Measurements from ENCODE around the gene KRTAP4-7. TPM values are rescaled to one million over a fixed set of nuclear protein-coding genes. Genes with fewer than 3 reads are reported as not detected.
A peak's percentile ranks its signal among the peaks of the same experiment; 100 is the strongest.
"Not testable (repeated sequence)": the region's sequence is repeated elsewhere in the genome, so short reads cannot be mapped to it uniquely, and the experiment has no call there.

KRTAP4-7 gene
- total RNA-seq, 6 experiments from 2014 or later = not detected

DNA sequence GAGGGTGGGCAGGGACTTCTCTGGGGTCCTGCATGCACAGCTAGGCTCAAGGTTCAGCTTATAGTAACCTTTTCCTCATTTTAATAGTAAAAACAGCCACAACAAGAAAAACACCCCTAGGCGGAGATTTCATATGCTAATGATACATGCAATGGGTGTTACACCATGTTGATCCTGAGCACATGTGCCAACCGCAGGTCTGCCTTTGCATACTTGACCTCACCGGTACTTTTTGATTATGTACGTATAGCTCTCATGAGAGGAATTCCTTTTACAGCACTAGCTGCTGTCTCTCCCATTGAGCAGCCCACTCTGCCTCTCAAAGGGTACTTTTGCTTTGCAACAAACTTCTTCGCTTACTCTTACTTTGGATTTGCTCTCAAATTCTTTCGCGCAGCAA lies 12.1 kb downstream of the KRTAP4-7 start:
- Mint-ChIP-seq H3K27me3 (ENCODE audit: insufficient read depth) (no peaks in the 10 kb centered on the region), H3K9me3 (peaks cover 8% of the 10 kb centered on the region), H3K4me3 (no peak overlapping the region), H3K36me3 (ENCODE audit: low read depth) (peaks cover 7% of the 10 kb centered on the region; the same call in 1 of the 2 replicates), H3K27ac (no peak overlapping the region), H3K4me1 (ENCODE audit: low read depth) (peaks cover 61% of the 10 kb centered on the region)
- DNase-seq = no peak
- TF ChIP-seq, protein P1, sequence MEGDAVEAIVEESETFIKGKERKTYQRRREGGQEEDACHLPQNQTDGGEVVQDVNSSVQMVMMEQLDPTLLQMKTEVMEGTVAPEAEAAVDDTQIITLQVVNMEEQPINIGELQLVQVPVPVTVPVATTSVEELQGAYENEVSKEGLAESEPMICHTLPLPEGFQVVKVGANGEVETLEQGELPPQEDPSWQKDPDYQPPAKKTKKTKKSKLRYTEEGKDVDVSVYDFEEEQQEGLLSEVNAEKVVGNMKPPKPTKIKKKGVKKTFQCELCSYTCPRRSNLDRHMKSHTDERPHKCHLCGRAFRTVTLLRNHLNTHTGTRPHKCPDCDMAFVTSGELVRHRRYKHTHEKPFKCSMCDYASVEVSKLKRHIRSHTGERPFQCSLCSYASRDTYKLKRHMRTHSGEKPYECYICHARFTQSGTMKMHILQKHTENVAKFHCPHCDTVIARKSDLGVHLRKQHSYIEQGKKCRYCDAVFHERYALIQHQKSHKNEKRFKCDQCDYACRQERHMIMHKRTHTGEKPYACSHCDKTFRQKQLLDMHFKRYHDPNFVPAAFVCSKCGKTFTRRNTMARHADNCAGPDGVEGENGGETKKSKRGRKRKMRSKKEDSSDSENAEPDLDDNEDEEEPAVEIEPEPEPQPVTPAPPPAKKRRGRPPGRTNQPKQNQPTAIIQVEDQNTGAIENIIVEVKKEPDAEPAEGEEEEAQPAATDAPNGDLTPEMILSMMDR (IDR thresholded peaks at IDR 0.05) = no peak

DNA sequence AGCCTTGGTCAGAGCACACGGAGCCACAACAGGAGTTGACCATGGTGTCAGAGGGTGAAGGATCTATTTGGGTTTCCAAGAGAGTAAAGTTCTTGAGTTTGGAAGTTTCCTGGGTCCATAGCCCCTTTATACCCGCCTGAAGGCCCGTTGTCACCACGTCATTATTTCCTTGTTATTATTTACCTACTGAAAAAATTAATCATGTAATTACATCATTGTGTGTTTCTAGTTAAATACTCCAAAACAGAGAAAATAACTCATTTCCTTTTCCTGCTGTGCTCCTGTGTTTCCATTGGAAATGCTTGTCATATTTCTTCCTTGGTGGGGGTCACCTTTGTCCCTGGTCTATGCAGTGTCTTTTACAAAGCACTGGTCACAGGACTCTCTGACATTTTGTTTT lies 14.1 kb downstream of the KRTAP4-7 start, which contains the start of gene KRTAP4-8:
Gene KRTAP4-8 (minus strand): TSS at position 101 of the 400 bp plus-strand sequence. CDS start 58 bp downstream, at position 43.
- Mint-ChIP-seq H3K4me1 (ENCODE audit: low read depth) (peaks cover 77% of the 10 kb centered on the region), H3K36me3 (ENCODE audit: low read depth) (peaks cover 3% of the 10 kb centered on the region; the same call in 1 of the 2 replicates), H3K27ac (peak within 1 kb of the TSS; percentile 87), H3K27me3 (ENCODE audit: insufficient read depth) (no peaks in the 10 kb centered on the region), H3K9me3 (peaks cover 3% of the 10 kb centered on the region), H3K4me3 (peak within 1 kb of the TSS; percentile 16)
- no peak for DNase-seq
- TF ChIP-seq, protein P1 (IDR thresholded peaks at IDR 0.05) = no peak

DNA sequence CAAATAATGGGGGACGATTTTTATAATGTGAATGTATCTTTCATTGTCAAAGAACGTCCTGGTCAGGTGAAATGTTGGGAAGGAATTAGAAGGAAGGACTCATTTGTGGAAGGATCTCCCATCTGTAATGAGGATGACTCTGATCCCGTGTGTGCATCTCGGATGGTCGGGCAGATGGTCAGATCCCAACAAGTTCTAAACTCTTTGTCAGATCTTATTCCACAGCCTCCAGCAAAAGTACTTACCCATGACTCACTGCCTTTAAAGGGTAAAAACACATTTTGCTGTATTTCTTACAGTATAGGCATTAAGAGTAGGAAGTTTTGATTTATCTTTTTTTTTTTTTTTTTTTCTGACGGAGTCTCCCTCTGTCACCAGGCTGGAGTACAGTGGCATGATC lies 14.5 kb downstream of the KRTAP4-7 start:
- Mint-ChIP-seq H3K27ac (peak overlapping the region; percentile 87), H3K4me1 (ENCODE audit: low read depth) (peaks cover 81% of the 10 kb centered on the region), H3K27me3 (ENCODE audit: insufficient read depth) (no peaks in the 10 kb centered on the region), H3K36me3 (ENCODE audit: low read depth) (no peaks in the 10 kb centered on the region), H3K4me3 (peak overlapping the region; percentile 16), H3K9me3 (no peaks in the 10 kb centered on the region)
- peak; percentile 82 for DNase-seq
- TF ChIP-seq, protein P1 (IDR thresholded peaks at IDR 0.05) = no peak

DNA sequence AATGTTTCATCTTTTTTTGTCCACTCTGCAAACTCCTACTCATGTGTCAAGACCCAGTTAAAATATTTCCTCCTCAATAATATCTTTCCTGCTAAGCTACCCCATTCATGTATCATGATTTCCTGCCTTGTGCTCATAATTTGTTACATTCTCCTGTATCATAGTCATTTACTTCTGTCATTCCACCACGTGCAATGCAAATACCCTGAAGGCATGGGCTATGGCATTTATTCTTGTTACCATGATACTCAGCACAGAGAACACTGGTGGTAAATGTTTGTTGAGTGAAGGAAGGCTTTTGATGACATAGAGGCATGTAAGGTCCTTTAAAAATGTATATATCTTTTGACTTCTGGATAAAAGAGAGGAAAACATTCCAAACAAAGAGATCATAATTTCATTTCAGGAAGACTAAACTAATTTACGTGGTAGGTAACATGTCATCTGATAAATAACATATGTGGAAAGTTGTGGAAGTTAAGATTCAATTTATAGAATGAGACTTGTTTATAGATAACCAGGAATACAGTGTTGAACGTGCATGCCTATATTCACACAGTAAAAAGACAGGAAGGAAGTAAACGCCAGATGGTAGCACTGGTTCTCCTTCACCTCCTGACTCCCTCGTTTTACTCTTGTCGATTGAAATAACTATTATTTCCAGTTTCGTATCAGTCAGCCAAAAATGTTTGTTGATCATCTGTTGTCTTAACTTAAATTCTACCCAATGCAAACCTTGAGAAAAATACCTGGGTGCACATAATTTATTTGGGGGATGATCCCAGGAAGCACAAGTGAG lies 15.9 kb downstream of the KRTAP4-7 start:
- TF ChIP-seq, protein P1 (IDR thresholded peaks at IDR 0.05) = peak; percentile 14; the same call in 1 of the 2 replicates
- H3K27me3 Mint-ChIP-seq (ENCODE audit: insufficient read depth); H3K9me3 Mint-ChIP-seq; H3K36me3 Mint-ChIP-seq (ENCODE audit: low read depth): not testable (repeated sequence)
- peaks cover 86% of the 10 kb centered on the region for H3K4me1 Mint-ChIP-seq (ENCODE audit: low read depth)
- peak; percentile 99 for DNase-seq
- H3K4me3 Mint-ChIP-seq = peak overlapping the region; percentile 46
- peak overlapping the region; percentile 95 for H3K27ac Mint-ChIP-seq

DNA sequence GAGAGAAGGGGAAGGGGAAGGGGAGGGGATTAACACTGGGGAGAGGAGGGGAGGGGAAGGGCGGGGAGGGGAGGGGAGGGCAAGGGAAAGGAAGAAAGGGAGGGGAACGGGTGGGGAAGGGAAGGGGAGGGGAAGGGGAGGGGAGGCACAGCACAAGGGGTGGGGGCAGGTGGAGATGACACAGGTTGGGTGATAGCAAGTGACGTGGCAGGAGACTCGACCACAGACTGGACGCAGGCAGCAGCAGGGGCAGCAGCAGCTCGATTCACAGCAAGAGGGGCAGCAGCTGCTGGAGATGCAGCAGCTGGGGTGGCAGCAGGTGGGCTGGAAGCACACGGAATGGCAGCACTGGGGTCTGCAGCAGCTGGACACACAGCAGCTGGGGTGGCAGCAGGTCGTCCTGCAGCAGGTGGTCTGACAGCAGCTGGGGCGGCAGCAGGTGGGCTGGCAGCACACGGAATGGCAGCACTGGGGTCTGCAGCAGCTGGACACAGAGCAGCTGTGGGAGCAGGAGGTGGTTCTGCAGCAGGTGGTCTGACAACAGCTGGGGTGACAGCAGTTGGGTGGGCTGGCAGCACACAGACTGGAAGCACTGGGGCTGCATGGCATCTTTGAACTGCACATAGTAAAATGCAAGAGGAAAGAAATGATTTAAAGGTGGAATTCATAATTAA lies 17.8 kb downstream of the KRTAP4-7 start, which contains the start of gene KRTAP4-16:
Gene KRTAP4-16 (minus strand): TSS at position 624 of the 674 bp plus-strand sequence. CDS start 0 bp downstream, at position 624.
- H3K9me3 Mint-ChIP-seq = no peaks in the 10 kb centered on the region
- TF ChIP-seq, protein P1 (IDR thresholded peaks at IDR 0.05) = no peak
- H3K36me3 Mint-ChIP-seq (ENCODE audit: low read depth) = peaks cover 5% of the 10 kb centered on the region; the same call in 1 of the 2 replicates
- peaks cover 89% of the 10 kb centered on the region for H3K4me1 Mint-ChIP-seq (ENCODE audit: low read depth)
- H3K27me3 Mint-ChIP-seq (ENCODE audit: insufficient read depth) = no peaks in the 10 kb centered on the region
- H3K27ac Mint-ChIP-seq = peak within 1 kb of the TSS; percentile 95
- no peak for DNase-seq
- peak within 1 kb of the TSS; percentile 78; the same call in 1 of the 2 replicates for H3K4me3 Mint-ChIP-seq

Data from HFFc6 (cell line).